Adrenal gland (tissue), 5 donors: ENCODE data around the gene LRTM1.

Experiments
- POLR2A ChIP-seq, 2 donors: fragments of 450-650 bp; IDR thresholded peaks; one replicate each; pipeline ENCODE4 v1.6.1; 2017; ENCODE audit warnings: antibody characterized with exemption in 2 of 2, mild to moderate bottlenecking in 2 of 2, moderate library complexity in 1 of 2
- TF ChIP-seq, protein P1 (sequence below), 6 experiments: fragments of 450-650 bp in 4 of 6; fragments of 200-600 bp in 2 of 6; sonication (generic) in 1 of 6; IDR thresholded peaks; 1 replicate in 5 of 6; 2 replicates in 1 of 6; pipeline versions ENCODE4 v1.5.1 to v1.8.0; 2016 to 2021; ENCODE audit warnings: antibody characterized with exemption in 6 of 6, mild to moderate bottlenecking in 2 of 6, moderate library complexity in 1 of 6
- donor health status: DM: no; HTN: no; CAD: no.

DNA sequence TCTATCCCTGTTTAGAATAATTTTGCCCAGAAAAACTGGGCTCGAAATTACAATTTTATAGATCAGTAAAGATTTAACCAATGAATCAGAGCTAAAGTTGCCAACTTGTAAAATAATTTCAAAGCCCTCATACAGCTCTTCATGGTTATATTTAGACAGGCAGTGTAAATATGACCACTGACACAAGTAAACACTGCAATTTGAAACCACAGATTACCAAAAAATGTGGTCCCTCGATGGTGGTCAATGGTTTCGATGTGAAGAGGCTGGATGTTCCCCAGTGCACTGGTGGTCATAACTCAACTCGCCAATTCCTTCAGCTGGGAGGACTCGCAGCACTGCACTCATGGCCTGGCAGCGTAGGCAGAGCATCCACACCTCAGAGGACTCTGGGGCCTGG lies 28.6 kb downstream of the LRTM1 start:
- TF ChIP-seq, protein P1, sequence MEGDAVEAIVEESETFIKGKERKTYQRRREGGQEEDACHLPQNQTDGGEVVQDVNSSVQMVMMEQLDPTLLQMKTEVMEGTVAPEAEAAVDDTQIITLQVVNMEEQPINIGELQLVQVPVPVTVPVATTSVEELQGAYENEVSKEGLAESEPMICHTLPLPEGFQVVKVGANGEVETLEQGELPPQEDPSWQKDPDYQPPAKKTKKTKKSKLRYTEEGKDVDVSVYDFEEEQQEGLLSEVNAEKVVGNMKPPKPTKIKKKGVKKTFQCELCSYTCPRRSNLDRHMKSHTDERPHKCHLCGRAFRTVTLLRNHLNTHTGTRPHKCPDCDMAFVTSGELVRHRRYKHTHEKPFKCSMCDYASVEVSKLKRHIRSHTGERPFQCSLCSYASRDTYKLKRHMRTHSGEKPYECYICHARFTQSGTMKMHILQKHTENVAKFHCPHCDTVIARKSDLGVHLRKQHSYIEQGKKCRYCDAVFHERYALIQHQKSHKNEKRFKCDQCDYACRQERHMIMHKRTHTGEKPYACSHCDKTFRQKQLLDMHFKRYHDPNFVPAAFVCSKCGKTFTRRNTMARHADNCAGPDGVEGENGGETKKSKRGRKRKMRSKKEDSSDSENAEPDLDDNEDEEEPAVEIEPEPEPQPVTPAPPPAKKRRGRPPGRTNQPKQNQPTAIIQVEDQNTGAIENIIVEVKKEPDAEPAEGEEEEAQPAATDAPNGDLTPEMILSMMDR (IDR thresholded peaks at IDR 0.05): no peak
- TF ChIP-seq POLR2A (IDR thresholded peaks at IDR 0.05): no peak
